IMR-90 (cell line): ENCODE results near the gene ZNF653. TPM values are rescaled to one million over a fixed set of nuclear protein-coding genes. Genes with fewer than 3 reads are reported as not detected.

Experiments
- ATAC-seq: fragments of 200-7000 bp; cut with Tn5 transposase; 2 replicates; pipeline ENCODE4 v1.9.1; 2020; ENCODE audit warnings: low read depth, mild to moderate bottlenecking, moderate library complexity
- BruUV-seq: library from RNA; stranded (reverse); fragments of 400-500 nt; replicated peaks from 2 replicates; lab custom pipeline; 2021; lab: Mats Ljungman, UMichigan
- CTCF ChIA-PET: fragments of 300-600 bp; formaldehyde crosslinking; extraction: SDS; loops from one replicate; lab custom pipeline; 2021; ENCODE audit warnings: antibody characterized with exemption; lab: Yijun Ruan, JAX
- POLR2A ChIA-PET: fragments of 300-600 bp; sonication (Branson Sonifier 250); formaldehyde crosslinking; loops from one replicate; lab custom pipeline; 2022; ENCODE audit warnings: antibody characterized with exemption; ENCODE audit not compliant: unreplicated experiment; lab: Charles Lee
- DNase-seq: peaks from one replicate; pipeline ENCODE4 v3.0.0; 2013
- H2AFZ ChIP-seq: replicated peaks from 2 replicates; pipeline ENCODE3; 2013; ENCODE audit warnings: low read length, mild to moderate bottlenecking; ENCODE audit not compliant: poor library complexity
- H2AK5ac ChIP-seq: 2 replicates; pipeline ENCODE4 v1.6.1; 2013; ENCODE audit warnings: low read depth, low read length, inconsistent platforms
- H2AK9ac ChIP-seq: replicated peaks from 2 replicates; pipeline ENCODE3; 2013; ENCODE audit warnings: mild to moderate bottlenecking, low read depth, low read length, moderate library complexity; ENCODE audit not compliant: poor library complexity
- H2BK120ac ChIP-seq: 2 replicates; pipeline ENCODE4 v1.6.1; 2013; ENCODE audit warnings: low read depth, low read length, inconsistent platforms
- H2BK15ac ChIP-seq: 3 replicates; pipeline ENCODE4 v1.6.1; 2013; ENCODE audit warnings: low read depth, low read length, inconsistent platforms
- H2BK20ac ChIP-seq: 2 replicates; pipeline ENCODE4 v1.6.1; 2013; ENCODE audit warnings: low read depth, mild to moderate bottlenecking, inconsistent platforms, low read length, moderate library complexity
- H2BK5ac ChIP-seq: 2 replicates; pipeline ENCODE4 v1.6.1; 2013; ENCODE audit warnings: mild to moderate bottlenecking, low read depth, low read length, inconsistent platforms; ENCODE audit not compliant: poor library complexity, severe bottlenecking
- H3K14ac ChIP-seq: replicated peaks from 2 replicates; pipeline ENCODE4 v1.6.1; 2013; ENCODE audit warnings: low read depth, low read length, inconsistent platforms
- H3K18ac ChIP-seq: 2 replicates; pipeline ENCODE4 v1.6.1; 2013; ENCODE audit warnings: low read depth, low read length, control low read depth
- H3K23ac ChIP-seq: 2 replicates; pipeline ENCODE4 v1.6.1; 2013; ENCODE audit warnings: low read depth, low read length, inconsistent platforms
- H3K27ac ChIP-seq: 2 replicates; pipeline ENCODE4 v1.5.1; 2013; ENCODE audit warnings: mild to moderate bottlenecking, control low read depth, low read length; ENCODE audit not compliant: insufficient read depth
- H3K27me3 ChIP-seq: 2 replicates; pipeline ENCODE4 v1.6.1; 2013; ENCODE audit warnings: low read length; ENCODE audit not compliant: control insufficient read depth, insufficient read depth
- H3K36me3 ChIP-seq: 2 replicates; pipeline ENCODE4 v1.6.1; 2013; ENCODE audit warnings: low read length, mixed read lengths; ENCODE audit not compliant: control insufficient read depth, insufficient read depth
- H3K4ac ChIP-seq: 2 replicates; pipeline ENCODE4 v1.6.1; 2013; ENCODE audit warnings: low read depth, low read length, inconsistent platforms
- H3K4me1 ChIP-seq: 2 replicates; pipeline ENCODE4 v1.6.1; 2013; ENCODE audit warnings: low read length, mixed read lengths; ENCODE audit not compliant: control insufficient read depth, insufficient read depth
- H3K4me2 ChIP-seq: 2 replicates; pipeline ENCODE4 v1.6.1; 2013; ENCODE audit warnings: low read depth, mild to moderate bottlenecking, control low read depth, low read length, moderate library complexity
- H3K4me3 ChIP-seq: 2 replicates; pipeline ENCODE4 v1.5.1; 2013; ENCODE audit warnings: low read depth, mild to moderate bottlenecking, control low read depth, low read length, moderate library complexity; ENCODE audit not compliant: insufficient read depth
- H3K56ac ChIP-seq: 2 replicates; pipeline ENCODE4 v1.6.1; 2013; ENCODE audit warnings: low read length, inconsistent platforms; ENCODE audit not compliant: insufficient read depth; ENCODE audit errors: extremely low read depth
- H3K79me1 ChIP-seq, 2 experiments: 2 replicates each; pipeline ENCODE4 v1.6.1; 2013; ENCODE audit warnings: low read length in 2 of 2, inconsistent platforms in 1 of 2, low read depth in 1 of 2
- H3K9ac ChIP-seq: 2 replicates; pipeline ENCODE4 v1.6.1; 2013; ENCODE audit warnings: low read depth, low read length, control low read depth
- H3K9me1 ChIP-seq: 2 replicates; pipeline ENCODE4 v1.6.1; 2013; ENCODE audit warnings: low read length, inconsistent platforms; ENCODE audit not compliant: insufficient read depth
- H3K9me3 ChIP-seq: 2 replicates; pipeline ENCODE4 v1.6.1; 2013; ENCODE audit warnings: low read length; ENCODE audit not compliant: control insufficient read depth, insufficient read depth
- H4K20me1 ChIP-seq: 2 replicates; pipeline ENCODE4 v1.6.1; 2013; ENCODE audit warnings: low read length, inconsistent platforms; ENCODE audit not compliant: insufficient read depth
- H4K5ac ChIP-seq: 2 replicates; pipeline ENCODE4 v1.6.1; 2013; ENCODE audit warnings: mild to moderate bottlenecking, low read depth, low read length, control low read depth
- H4K8ac ChIP-seq, 2 experiments: 2 replicates each; pipeline ENCODE4 v1.6.1; 2013; ENCODE audit warnings: low read depth in 2 of 2, low read length in 2 of 2, control low read depth in 1 of 2, inconsistent platforms in 1 of 2
- H4K91ac ChIP-seq: 2 replicates; pipeline ENCODE4 v1.6.1; 2013; ENCODE audit warnings: low read depth, low read length, inconsistent platforms; ENCODE audit not compliant: insufficient read depth
- BHLHE40 ChIP-seq: fragments of 150-350 bp; IDR thresholded peaks from 2 replicates; pipeline ENCODE4 v1.6.1; 2016; ENCODE audit warnings: mild to moderate bottlenecking, low read depth, low read length
- MAFK ChIP-seq: IDR thresholded peaks from 2 replicates; pipeline ENCODE4 v1.6.1; 2012; ENCODE audit warnings: low read depth, low read length, improper control_type of control experiment
- MAZ ChIP-seq: IDR thresholded peaks from 2 replicates; pipeline ENCODE4 v1.6.1; 2012; ENCODE audit warnings: low read depth, mild to moderate bottlenecking, low read length, improper control_type of control experiment, moderate library complexity, borderline replicate concordance
- NFE2L2 ChIP-seq: fragments of 150-350 bp; IDR thresholded peaks from 2 replicates; pipeline ENCODE4 v1.6.1; 2016; ENCODE audit warnings: low read depth, mild to moderate bottlenecking, low read length
- RCOR1 ChIP-seq: IDR thresholded peaks from 2 replicates; pipeline ENCODE4 v1.6.1; 2012; ENCODE audit warnings: mild to moderate bottlenecking, low read length, improper control_type of control experiment; ENCODE audit not compliant: insufficient replicate concordance
- WGBS, 2 experiments: methylation state at CpG; one replicate each; pipeline versions ENCODE4 v1.1.5 to v1.1.7; 2013; ENCODE audit warnings: missing lambda C conversion rate in 2 of 2; ENCODE audit not compliant: insufficient read length in 1 of 2; ENCODE audit errors: extremely low coverage in 2 of 2; 5-methylcytosine and 5-hydroxymethylcytosine counted together
- dilution Hi-C: fragments of 300-500 bp; cut with HindIII; formaldehyde crosslinking; loops from one replicate; pipeline ENCODE4 v1.14.3; 2018; ENCODE audit warnings: low sequenced_read_pairs; ENCODE audit not compliant: unreplicated experiment
- in situ Hi-C: fragments of 300-500 bp; cut with MboI; formaldehyde crosslinking; loops from 3 replicates; pipeline ENCODE4 v1.14.3; 2019; ENCODE audit warnings: low sequenced_read_pairs, inconsistent platforms, mixed read lengths
- intact Hi-C: fragments of 100-400 bp; cut with micrococcal nuclease; formaldehyde crosslinking; loops from 2 replicates; pipeline ENCODE4 v1.10.0; 2022
- polyA plus RNA-seq, 3 experiments: library from polyadenylated mRNA; depleted of rRNA; stranded (reverse); fragments of >200 nt; gene quantifications; 2 replicates each; pipeline ENCODE4 v1.2.3, GENCODE V29; 2012; ENCODE audit warnings: low replicate concordance in 1 of 3
- total RNA-seq: library from RNA; depleted of rRNA; stranded (reverse); fragments of >200 nt; gene quantifications from 2 replicates; pipeline ENCODE4 v1.2.3, GENCODE V29; 2012
- TF ChIP-seq, protein P1 (sequence below): fragments of 150-350 bp; IDR thresholded peaks from 2 replicates; pipeline ENCODE4 v1.6.1; 2017; ENCODE audit warnings: mild to moderate bottlenecking, antibody characterized with exemption, low read length, low read depth

ZNF653 gene
- total and polyA plus RNA-seq, 2 of the 4 experiments (the other 2 are of a cell fraction): 3.9 to 9.0 TPM

DNA sequence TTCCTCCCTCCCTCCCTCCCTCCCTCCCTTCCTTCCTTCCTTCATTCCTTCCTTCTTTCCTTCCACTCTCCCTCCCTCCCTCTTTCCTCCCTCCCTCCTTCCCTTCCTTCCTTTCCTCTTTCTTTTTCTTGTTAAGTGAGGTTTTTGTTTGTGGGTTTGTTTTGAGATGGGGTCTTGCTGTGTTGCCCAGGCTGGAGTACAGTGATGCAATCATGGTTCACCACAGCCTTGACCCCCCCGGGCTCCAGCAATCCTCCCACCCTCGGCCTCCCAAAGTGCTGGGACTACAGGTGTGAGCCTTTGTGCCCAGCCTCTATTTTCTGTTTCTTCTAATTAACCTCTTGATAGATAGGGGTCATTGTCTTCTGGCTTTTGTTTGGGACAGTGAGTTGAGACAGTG is 44.2 kb downstream of the ZNF653 start:
- no CpG with 5 or more reads among the region's 2 CpGs for WGBS, 2 experiments
- no peak for ATAC-seq

More for the DNA sequence above, 44.2 kb downstream of the ZNF653 start:
- Histone ChIP-seq H2AK5ac (no peak overlapping the region), H2BK120ac (no peak overlapping the region), H3K18ac (no peak overlapping the region), H3K4ac (no peak overlapping the region), H3K9me3 (no peaks in the 10 kb centered on the region), H3K27ac (no peak overlapping the region), H3K36me3 (no peaks in the 10 kb centered on the region), H2AK9ac (no peak overlapping the region), H3K23ac (no peak overlapping the region), H2BK15ac (no peak overlapping the region), H3K14ac (no peak overlapping the region), H4K5ac (no peak overlapping the region), H4K8ac (no peak overlapping the region), H3K27me3 (no peaks in the 10 kb centered on the region; the same call in 1 of the 2 replicates), H4K91ac (no peak overlapping the region), H4K20me1 (peaks cover 8% of the 10 kb centered on the region; the same call in 1 of the 2 replicates), H2AFZ (no peak overlapping the region), H3K56ac (no peak overlapping the region), H2BK20ac (no peak overlapping the region), H3K79me1 (no peaks in the 10 kb centered on the region), H3K4me1 (no peaks in the 10 kb centered on the region), H3K4me2 (no peak overlapping the region), H3K9me1 (peaks cover 9% of the 10 kb centered on the region), H2BK5ac (no peak overlapping the region), H3K4me3 (no peak overlapping the region), H3K9ac (no peak overlapping the region)
- dilution Hi-C loops (no loop called here), in situ Hi-C loops (no loop called here), intact Hi-C loops (no loop called here)
- ChIA-PET CTCF (no interaction called here), POLR2A (no interaction called here)
- TF ChIP-seq, protein P1, sequence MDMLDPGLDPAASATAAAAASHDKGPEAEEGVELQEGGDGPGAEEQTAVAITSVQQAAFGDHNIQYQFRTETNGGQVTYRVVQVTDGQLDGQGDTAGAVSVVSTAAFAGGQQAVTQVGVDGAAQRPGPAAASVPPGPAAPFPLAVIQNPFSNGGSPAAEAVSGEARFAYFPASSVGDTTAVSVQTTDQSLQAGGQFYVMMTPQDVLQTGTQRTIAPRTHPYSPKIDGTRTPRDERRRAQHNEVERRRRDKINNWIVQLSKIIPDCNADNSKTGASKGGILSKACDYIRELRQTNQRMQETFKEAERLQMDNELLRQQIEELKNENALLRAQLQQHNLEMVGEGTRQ: no peak
- TF ChIP-seq MAFK (no peak), RCOR1 (no peak), NFE2L2 (no peak), MAZ (no peak), BHLHE40 (no peak)
- no TSS peak for BruUV-seq
- DNase-seq: no peak
